ENCODE results near the gene MEF2A.
"Not testable (repeated sequence)": the region's sequence is repeated elsewhere in the genome, so short reads cannot be mapped to it uniquely, and the experiment has no call there.

MEF2A gene

GRCh38 chr15:99732124-99732750 lies 166.5 kb downstream of the MEF2A start:
- peak in 1 of 2 experiments; percentile 24 for DNase-seq

GRCh38 chr15:99732751-99733267 lies 167.0 kb downstream of the MEF2A start:
- DNase-seq, result peak in 1 of 2 experiments; percentile 44

- peak; percentile 83 to 97 for DNase-seq
Measured at GRCh38 chr15:99733268-99734039, 167.7 kb downstream of the MEF2A start, which contains the start of gene LYSMD4. LYSMD4 (minus strand) TSS chr15:99733437; CDS start chr15:99731999, 1,438 bp downstream.

- not testable (repeated sequence) for DNase-seq
Measured at GRCh38 chr15:99734040-99734291, 168.2 kb downstream of the MEF2A start.

- peak; percentile 45 to 60 for DNase-seq
Measured at GRCh38 chr15:99734575-99734974, 168.8 kb downstream of the MEF2A start.

GRCh38 chr15:99735868-99736267 lies 170.1 kb downstream of the MEF2A start:
- no peak for DNase-seq

- DNase-seq, result no peak
Measured at GRCh38 chr15:99736702-99737101, 170.9 kb downstream of the MEF2A start.

GRCh38 chr15:99738021-99738847 lies 172.4 kb downstream of the MEF2A start:
- DNase-seq, result no peak

- DNase-seq, result no peak
Measured at GRCh38 chr15:99741835-99742234, 176.1 kb downstream of the MEF2A start.

- DNase-seq, result no peak
Measured at GRCh38 chr15:99744142-99744541, 178.4 kb downstream of the MEF2A start.

GRCh38 chr15:99745370-99746086 lies 179.7 kb downstream of the MEF2A start:
- DNase-seq, result no peak

- DNase-seq, result no peak
Measured at GRCh38 chr15:99749386-99749785, 183.6 kb downstream of the MEF2A start.

- DNase-seq, result not testable (repeated sequence)
Measured at GRCh38 chr15:99750326-99750725, 184.5 kb downstream of the MEF2A start.

- DNase-seq, result no peak
Measured at GRCh38 chr15:99752556-99752955, 186.8 kb downstream of the MEF2A start.

GRCh38 chr15:99753066-99753465 lies 187.3 kb downstream of the MEF2A start:
- no peak for DNase-seq

- peak; percentile 47 to 80 for DNase-seq
Measured at GRCh38 chr15:99755692-99756409, 190.1 kb downstream of the MEF2A start.

GRCh38 chr15:99762288-99762687 lies 196.5 kb downstream of the MEF2A start:
- no peak for DNase-seq

- no peak for DNase-seq
Measured at GRCh38 chr15:99763827-99764226, 198.0 kb downstream of the MEF2A start.

- peak; percentile 1 to 19 for DNase-seq
Measured at GRCh38 chr15:99764522-99764921, 198.7 kb downstream of the MEF2A start.
